Activated CD4-positive, CD25-positive, alpha-beta regulatory T cell (primary cell): ENCODE data around the gene TBCD.

Experiments
- DNase-seq, 4 experiments: peaks; one replicate each; lab custom pipeline; 2025; lab: John Stamatoyannopoulos, UW

Gene TBCD

DNA sequence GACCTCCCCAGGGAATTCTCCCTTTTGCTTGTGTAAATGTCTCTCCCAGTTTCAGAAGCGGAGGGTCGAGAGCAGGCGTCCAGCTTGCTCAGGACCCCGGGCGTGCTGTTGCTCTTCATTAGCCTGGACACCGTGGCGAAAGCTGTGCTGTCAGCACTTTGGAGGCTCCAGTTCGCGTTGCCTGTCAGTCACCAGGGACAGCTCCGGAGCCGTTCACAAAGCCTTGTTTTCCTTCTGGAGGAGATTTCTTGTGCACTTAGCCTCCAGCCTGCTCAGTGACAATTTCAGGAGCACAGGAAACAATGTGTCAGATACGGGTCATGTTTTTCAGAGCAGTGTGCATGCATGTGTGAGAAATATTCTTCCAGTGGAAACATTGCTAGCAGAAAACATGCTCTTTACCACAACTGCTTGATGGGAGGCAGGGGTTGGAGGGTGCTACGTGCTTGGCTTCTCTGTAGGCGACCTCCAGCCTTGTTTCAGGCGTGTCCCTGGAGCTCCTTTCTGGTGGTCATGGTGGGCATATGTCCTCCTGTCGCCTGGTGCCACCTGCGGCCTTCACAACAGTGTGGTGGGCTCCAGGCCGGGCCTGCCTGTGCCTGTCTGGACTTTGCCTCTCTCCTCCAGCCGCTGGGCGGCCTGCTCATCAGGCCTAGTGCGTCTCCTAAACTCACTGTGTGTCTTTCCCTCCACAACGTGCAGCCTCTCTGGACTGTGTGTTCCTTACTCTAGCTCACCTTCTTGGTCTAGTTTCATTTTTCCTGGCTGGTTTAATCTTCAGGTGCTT, 59.0 kb downstream of the TBCD start:
- no peak for DNase-seq

DNA sequence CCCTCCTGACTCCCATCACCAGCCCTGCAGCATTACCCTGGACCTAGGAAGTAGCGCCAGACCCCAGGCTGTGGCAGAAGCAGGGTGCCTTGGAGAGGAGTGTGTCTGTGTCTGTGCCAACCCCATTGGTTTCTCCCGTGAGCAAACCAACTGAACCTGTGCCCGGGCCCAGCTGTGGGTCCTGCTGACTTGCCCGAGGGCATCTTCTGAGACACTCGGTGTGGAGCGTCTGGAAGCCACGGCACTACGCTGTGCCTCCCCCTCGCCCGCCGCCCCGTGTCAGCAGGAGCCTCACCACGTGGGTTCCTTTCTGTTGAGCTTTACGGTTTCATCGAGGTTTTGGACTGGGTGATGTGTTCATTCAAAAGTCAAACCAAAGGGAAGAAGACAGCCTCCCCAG, 60.2 kb downstream of the TBCD start:
- DNase-seq = no peak

DNA sequence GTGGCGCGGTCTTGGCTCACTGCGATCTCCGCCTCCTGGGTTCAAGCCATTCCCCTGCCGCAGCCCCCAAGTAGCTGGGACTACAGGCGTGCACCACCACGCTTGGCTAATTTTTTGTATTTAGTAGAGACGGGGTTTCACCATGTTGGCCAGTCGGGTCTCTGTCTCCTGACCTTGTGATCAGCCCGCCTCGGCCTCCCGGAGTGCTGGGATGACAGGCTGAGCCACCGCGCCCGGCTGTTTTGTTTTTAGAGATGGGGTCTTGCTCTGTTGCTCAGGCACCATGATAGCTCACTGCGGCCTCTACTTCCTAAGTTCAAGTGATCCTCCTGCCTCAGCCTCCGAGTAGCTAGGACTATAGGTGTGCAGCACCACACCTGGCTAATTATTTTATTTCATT, 60.7 kb downstream of the TBCD start:
- no peak for DNase-seq

DNA sequence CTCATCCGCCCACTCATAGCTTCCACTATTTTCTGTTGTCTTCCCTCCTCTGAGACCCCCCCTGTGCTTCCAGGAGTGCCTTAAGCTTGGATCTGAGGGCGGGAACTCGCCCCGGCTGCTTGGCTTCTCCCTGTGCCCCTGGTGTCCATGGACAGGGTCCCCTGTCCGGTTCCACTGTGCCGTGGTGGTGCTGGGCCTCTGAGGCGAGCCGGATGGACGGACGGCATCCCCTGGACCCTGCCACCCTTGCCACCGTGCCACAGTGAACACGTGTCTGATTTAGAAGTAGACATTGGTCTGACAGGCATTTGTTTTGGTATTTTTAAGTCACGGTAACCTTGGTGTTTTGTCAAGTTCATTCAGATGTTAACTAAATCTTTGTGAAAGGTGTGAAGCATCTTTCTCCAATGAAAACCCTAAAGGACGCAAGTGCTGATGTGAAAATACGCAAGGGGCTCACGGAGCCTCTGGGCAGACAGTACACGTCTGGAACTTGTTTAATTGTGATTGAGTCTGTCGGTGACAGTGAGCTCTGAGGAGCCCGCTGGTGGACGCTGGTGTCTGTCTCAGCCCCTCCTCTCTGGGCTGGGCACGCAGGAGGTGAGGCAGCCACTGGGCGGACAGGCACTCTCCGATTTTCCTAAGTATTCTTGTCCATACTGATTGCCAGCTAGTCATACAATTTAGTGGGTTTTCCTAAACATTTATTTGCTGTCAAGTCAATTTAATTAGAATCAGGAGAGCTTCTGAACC, 61.6 kb downstream of the TBCD start:
- no peak for DNase-seq

DNA sequence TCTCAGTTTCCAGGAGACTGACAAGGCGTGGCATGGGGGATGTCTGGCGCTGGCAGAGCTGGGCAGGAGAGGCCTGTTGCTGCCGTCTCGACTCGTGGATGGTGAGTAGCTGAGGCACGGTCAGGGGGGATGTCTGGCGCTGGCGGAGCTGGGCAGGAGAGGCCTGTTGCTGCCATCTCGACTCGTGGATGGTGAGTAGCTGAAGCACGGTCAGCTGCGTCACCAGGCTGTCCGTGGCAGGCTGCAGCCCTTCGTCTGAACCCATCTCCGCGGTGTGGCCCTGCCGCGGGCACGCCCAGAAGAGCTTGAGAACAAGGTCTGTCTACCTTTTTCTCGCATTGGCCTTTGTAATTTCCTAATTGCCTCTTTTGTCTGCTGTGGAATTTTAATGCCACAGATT, 63.0 kb downstream of the TBCD start:
- DNase-seq = no peak

DNA sequence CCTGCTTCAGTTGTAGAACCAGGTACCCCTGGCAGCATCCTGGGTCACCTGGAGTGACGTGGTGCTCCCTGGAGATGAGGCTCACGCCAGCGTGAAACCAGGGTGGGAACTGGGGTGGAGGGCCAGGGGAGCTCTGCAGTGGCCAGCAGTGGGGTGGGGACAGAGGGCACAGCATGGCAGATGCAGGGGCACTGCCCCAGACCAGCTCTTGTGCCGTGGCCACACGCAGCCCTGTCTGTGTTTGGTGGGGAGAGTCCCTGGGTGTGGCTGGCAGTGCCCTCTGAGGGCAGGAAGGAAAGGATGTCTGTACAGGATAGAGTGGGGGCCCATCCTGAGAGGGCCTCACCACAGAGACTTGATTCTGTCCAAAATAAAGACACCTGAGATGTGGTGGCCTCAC, 63.5 kb downstream of the TBCD start:
- no peak for DNase-seq

DNA sequence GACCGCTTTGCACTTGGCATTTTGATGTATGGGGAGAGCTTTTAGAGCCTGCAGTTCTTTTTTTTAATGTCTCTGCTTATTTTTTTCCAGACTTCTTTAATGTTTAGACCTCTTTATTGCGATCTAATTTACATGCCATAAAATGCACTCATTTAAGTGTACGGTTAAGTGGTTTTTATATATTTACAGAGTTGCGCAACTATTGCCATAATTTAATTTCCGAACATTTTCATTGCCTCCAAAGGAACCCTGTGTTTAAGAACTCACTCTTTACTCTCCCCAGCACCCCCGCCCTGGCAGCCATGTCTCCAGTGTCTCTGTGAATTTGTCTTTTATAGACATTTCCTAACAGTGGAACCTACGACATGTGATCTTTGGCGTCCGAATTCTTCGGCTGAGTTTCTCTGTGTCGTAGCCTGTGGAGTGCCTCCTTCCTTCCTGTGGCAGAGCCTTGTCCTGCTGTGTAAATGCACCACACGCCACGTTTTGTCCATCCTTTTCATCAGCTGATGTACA, 64.0 kb downstream of the TBCD start:
- DNase-seq = no peak

DNA sequence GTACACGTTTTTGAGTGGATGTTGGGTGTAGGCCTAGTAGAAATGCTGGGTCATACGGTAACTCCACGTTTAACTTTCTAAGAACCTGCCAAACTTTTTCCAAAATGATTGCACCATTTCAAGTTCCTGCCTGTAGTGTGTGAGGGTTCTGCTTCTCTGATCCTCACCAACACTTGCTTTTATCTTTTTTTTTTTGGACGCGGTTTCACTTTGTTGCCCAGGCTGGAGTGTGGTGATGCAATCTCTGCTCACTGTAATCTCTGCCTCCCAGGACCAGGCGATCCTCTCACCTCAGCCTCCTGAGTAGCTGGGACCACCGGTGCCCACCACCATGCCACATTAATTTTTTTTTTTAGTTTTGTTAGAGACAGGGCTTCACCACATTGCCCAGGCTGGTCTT, 64.5 kb downstream of the TBCD start:
- no peak for DNase-seq

DNA sequence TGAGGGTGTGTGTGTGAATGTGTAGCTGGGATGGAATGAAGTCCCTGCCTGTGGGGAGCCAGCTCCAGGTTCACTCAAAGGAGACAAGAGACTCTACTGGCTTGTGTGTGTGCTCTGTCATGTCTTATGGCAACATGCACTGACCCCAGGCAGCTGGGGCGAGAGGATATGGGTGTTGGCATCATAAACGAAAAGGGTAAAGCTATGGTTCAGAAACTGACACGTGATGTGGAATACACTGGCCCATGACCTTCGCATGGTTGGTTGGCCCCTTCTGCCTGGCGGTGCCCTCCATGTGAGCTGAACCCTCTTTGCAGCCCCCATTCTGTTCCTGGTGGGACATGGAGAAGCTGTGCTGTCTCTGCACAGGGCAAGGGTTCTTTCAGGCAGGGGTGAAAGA, 66.1 kb downstream of the TBCD start:
- DNase-seq = no peak

DNA sequence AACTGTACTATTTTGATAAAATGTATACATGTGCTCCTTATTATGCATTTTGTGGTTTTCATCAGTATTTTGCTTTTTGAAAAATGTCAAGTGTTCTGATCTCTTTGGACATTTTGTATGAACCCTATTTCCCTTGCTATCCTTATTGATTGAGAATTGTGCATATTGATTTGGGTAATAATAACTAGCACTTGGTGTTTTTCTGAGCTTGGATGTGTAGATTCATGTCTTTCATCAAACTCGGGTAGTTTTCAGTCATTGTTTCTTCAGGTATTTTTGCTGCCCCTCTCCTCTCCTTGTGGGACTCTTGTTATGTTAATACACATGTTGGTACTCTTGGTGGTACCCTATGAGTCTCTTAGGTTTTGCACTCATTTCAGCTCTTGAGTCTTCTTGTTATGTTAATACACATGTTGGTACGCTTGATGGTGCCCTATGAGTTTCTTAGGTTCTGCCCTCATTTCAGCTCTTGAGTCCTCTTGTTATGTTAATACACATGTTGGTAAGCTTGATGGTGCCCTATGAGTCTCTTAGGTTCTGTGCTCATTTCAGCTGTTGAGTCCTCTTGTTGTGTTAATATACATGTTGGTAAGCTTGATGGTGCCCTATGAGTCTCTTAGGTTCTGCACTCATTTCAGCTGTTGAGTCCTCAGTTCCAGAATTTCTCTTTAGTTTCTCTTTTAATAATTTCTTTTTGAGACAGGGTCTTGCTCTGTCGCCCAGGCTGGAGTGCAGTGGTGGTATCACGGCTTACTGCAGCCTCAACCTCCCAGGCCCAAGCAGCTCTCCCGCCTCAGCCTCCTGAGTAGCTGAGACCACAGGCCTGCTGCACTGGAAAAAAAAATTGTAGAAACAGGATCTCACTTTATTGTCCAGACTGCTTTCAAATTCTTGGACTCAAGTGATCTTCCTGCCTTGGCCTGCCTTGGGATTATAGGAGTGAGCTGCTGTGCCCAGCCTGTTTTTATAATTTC, 68.7 kb downstream of the TBCD start:
- no peak for DNase-seq

DNA sequence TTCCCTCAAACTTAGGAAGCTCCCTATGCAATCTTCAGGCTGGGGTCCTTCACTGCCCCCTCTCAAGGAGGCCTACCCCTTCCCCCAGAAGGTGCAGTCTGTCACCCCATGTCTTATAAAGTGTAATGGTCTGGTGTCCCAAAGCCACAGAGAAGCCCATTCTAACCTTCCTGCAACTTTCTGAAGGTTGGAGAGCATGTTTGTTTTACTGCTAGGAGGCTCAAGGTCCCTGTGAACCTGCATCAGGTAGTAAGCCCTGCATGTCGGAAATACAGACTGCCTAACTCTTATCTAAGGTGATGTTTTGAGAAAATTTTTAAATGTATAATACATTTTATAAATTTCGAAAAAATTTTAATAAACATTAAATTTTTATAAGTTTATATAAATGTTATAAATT, 69.7 kb downstream of the TBCD start:
- DNase-seq = no peak

DNA sequence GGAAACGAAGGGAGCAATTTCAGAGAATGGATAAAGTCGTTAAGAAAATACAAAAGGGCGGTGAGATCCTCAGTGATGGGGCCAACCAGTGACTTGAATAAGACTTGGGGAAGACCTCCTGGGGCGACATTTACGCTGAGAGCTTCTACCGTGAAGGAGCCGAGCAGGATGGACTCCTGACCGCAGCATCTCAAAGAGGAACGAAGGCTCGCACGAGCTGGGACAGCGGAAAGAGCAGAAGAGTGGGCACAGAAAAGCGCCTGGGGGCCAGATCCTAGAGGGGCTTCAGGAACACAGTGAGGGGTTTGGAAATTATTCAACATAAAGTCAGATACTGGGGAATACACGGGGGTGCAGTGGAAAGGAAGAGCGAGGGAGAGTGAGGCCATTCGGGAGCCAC, 70.4 kb downstream of the TBCD start:
- DNase-seq = no peak

DNA sequence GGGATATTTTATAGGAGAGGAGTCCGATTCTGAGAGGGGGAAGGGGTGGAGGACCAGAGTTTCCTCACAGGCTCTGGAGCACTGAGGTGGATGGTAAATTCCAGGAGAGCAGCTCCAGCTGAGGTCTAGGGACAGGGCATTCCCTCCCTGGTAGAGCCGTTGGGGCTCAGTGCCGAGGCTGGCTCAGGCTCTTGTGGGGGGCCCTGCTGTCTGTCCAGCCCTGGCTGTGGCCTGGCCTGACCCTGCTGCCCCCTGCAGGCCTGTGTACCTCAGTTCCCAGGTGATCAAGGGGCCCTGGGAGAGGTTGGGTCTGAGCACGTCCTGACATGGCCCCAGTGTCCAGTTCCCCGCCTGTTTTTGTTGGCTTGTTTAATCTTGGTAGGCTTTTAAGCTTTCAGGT, 71.1 kb downstream of the TBCD start:
- no peak for DNase-seq

DNA sequence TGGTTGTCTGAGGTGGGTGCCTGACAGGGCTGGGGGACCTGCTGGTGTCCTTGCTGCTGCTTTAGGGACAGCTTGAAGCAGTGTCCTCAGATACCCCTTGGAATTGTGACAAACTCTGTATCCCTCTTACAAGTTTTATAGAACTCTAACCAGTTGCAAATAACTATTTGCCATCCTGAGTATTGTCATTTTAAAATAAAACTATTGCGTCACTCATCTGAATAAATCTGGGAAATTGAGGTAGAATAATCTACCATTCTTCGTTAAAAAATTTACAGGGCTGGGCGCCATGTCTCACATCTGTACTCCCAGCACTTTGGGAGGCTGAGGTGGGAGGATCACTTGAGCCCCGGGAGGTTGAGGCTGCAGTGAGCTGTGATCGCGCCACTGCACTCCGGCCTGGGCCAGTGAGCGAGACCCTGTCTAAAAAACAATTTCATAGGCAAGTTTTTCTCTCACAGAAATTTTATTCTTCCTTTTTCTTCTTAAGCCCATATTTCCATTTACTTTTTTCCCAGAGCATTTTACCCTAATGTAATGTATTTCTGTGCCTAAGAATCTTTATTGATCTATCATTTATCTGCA, 73.8 kb downstream of the TBCD start:
- no peak for DNase-seq

DNA sequence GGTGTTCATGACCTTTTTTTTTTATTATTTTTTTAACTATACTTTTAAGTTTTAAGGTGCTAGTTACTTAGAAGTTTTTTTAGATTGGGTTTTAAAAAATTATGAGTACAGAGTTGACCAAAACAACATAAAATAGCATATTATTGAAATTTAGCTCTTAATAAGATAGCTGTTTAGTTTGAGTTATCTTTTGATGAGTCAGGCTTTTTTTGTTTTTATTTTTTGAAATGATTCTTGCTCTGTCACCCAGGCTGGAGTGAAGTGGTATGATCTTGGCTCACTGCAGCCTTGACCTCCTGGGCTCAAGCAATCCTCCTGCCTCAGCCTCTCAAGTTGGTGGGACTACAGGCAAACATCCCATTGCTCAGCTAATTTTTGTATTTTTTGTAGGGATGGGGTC, 74.3 kb downstream of the TBCD start:
- no peak for DNase-seq

DNA sequence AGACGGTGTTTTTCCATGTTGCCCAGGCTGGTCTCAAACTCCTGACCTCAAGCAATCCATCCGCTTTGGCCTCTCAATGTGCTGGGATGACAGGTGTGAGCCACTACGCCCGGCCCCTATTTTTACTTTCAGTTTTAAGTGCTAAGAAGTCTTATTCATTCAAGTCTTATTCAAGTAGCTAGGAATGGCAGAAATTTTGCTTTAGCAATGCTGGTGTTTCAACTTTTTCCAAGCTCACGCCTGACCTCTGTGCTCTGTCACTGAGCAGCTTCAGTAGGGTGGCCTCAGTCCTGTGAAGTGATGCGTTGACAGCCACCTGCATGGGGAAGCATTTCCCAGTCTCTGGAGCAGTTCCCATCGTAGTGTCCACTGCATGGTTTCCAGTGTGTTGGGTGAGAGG, 75.1 kb downstream of the TBCD start:
- DNase-seq = no peak

DNA sequence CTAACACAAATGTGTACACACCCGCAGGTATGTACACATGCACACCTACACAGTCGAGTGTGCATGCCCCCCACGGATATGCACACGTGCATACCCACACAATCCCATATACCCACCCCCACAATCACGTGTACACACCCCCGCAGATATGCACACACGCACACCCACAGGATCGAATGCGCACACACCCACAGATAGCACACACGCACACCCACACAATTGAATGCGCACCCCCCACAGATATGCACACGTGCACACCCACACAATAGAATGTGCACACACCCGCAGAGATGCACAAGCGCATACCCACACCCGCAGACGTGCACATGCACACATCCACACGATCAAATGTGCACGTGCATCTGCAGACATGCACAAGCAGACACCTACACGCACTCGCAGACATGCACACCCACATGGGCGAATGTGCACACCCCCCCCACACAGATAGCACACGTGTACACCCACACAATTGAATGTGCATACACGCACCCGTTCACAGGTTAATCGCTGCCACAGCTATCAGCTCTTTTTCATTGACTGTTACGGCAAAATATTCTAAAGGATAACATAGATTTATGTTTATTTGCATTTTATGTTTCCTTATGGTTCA, 77.1 kb downstream of the TBCD start:
- DNase-seq = no peak

DNA sequence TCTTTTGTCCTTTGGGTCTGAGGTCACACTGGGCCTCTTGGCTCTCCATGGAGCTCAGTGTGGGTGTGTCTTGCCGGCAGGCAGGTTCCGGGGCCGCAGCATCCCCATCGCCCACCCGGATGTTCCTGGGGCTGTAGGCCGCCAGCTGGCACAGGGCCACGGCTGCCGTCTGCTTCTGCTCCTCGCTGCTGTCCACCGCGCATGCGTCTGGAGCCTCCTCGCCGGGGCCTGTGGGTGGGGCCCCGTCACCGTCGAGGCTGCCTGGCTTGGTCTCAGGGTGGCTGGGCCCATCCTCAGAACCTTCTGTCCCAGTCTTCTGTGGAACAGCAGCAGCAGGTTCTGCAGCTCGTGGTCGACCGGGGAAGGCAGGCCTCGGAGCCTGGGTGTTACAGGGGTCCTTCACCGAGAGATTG, 78.4 kb downstream of the TBCD start:
- no peak for DNase-seq

DNA sequence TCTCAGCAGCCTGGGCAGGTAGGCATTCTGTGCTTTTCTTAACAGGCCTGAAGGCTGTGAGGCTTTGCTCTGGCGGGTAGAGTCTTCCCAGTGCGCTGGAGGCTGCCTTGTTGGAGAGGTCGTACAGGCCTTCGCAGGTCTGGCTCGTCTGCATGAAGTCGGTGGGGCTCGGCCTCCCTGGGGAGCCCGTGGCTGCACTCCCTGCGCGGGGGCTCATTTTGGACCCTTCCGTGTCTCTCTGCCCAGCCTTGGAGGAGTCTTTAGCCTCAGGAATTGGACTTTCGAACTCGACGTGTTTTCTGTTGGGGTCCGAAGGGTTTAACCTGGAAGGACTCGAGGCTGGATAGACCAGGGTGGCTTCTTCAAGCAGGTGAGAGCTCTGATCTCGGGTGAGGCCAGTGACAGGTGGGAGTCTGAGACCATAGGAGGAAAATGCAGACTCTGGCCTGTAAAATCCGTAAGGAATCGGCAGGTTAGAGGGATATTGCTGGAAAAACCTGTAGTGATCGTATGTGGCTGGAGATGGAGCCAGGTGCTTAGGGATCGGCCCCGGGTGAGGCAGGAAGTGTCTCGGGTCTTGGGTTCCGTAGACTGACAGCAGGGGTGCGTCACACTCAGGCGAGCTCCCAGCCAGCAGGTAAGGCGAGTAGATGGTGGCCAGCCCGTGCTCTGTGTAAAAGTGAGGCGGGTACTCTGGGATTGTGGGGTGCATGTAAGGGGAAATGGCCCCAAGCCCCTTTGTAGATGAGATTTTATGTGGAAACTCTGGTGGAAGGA, 79.4 kb downstream of the TBCD start:
- DNase-seq = no peak

DNA sequence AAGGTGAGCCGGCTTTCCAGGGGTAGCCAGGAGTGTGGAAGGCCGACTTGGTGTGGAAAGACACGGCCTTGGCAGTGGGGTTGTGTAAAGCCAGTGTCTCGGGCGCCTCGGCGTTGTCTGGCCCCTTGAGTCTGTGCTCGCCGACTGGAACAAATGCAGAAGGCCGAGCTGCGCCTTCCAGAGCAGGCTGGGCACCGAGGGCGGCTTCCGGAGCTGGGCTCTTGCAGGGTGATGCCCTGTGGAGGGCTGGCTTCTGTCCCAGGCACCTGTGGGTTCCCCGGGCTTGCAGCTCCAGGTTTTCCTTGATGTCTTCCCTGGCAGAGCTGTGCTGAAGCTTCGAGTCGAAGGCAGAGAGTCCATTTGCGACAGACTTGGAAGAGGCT, 79.9 kb downstream of the TBCD start:
- no peak for DNase-seq

DNA sequence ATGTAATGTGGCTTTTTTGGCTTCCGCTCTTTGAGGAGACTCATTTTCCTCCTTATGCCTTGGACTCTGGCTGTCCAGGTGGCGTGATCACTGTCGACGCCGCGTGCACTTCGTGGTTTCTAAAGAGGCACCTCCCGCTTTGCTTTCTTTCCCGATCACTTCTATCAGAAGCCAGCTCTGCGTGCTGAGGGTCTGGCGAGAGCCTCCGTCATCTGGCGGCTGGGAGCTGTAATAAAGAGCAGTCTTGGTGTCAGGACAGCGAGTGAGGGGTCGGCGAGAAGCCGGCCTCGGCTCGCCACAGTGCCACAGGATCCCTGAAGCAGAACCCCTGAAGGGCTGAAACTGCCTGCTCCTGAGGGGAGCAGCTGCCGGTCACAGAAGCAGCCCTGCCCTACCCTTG, 80.5 kb downstream of the TBCD start:
- no peak for DNase-seq
